Glomerular endothelial cell (primary cell): ENCODE results near the gene KLK3. TPM values are rescaled to one million over a fixed set of nuclear protein-coding genes. Genes with fewer than 3 reads are reported as not detected.
"Not testable (repeated sequence)": the region's sequence is repeated elsewhere in the genome, so short reads cannot be mapped to it uniquely, and the experiment has no call there.

Experiments
- DNase-seq: peaks from one replicate; pipeline ENCODE4 v3.0.0-alpha.2; 2011; ENCODE audit warnings: low read depth, low spot score; ENCODE audit errors: extremely low read depth
- total RNA-seq: library from RNA; depleted of rRNA; stranded (reverse); fragments of >200 nt; gene quantifications from 2 replicates; pipeline ENCODE4 v1.2.3, GENCODE V29; 2015

KLK3 gene
- total RNA-seq, 1 donor from 2014 or later, result not detected

GRCh38 chr19:50859849-50860248 is 5.1 kb downstream of the KLK3 start:
- no peak for DNase-seq

- DNase-seq, result no peak
These were observed 6.3 kb downstream of the KLK3 start for GRCh38 chr19:50861010-50861409.

DNA sequence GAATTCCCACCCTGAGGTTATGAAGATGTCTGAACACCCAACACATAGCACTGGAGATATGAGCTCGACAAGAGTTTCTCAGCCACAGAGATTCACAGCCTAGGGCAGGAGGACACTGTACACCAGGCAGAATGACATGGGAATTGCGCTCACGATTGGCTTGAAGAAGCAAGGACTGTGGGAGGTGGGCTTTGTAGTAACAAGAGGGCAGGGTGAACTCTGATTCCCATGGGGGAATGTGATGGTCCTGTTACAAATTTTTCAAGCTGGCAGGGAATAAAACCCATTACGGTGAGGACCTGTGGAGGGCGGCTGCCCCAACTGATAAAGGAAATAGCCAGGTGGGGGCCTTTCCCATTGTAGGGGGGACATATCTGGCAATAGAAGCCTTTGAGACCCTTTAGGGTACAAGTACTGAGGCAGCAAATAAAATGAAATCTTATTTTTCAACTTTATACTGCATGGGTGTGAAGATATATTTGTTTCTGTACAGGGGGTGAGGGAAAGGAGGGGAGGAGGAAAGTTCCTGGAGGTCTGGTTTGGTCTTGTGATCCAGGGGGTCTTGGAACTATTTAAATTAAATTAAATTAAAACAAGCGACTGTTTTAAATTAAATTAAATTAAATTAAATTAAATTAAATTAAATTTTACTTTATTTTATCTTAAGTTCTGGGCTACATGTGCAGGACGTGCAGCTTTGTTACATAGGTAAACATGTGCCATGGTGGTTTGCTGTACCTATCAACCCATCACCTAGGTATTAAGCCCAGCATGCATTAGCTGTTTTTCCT is 7.0 kb downstream of the KLK3 start:
- DNase-seq, result no peak

GRCh38 chr19:50869479-50869878 is 14.8 kb downstream of the KLK3 start:
- DNase-seq, result no peak

GRCh38 chr19:50870417-50871089 is 15.8 kb downstream of the KLK3 start:
- DNase-seq, result no peak

DNA sequence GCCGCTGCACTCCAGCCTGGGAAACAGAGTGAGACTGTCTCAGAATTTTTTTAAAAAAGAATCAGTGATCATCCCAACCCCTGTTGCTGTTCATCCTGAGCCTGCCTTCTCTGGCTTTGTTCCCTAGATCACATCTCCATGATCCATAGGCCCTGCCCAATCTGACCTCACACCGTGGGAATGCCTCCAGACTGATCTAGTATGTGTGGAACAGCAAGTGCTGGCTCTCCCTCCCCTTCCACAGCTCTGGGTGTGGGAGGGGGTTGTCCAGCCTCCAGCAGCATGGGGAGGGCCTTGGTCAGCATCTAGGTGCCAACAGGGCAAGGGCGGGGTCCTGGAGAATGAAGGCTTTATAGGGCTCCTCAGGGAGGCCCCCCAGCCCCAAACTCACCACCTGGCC is 18.3 kb downstream of the KLK3 start, which contains the start of gene KLK2:
TSS of gene KLK2 (plus strand) at position 384 of the 400 bp plus-strand sequence. CDS start 35 bp downstream, outside the sequence.
- no peak for DNase-seq

GRCh38 chr19:50874211-50874610 is 19.5 kb downstream of the KLK3 start:
- DNase-seq, result no peak

DNA sequence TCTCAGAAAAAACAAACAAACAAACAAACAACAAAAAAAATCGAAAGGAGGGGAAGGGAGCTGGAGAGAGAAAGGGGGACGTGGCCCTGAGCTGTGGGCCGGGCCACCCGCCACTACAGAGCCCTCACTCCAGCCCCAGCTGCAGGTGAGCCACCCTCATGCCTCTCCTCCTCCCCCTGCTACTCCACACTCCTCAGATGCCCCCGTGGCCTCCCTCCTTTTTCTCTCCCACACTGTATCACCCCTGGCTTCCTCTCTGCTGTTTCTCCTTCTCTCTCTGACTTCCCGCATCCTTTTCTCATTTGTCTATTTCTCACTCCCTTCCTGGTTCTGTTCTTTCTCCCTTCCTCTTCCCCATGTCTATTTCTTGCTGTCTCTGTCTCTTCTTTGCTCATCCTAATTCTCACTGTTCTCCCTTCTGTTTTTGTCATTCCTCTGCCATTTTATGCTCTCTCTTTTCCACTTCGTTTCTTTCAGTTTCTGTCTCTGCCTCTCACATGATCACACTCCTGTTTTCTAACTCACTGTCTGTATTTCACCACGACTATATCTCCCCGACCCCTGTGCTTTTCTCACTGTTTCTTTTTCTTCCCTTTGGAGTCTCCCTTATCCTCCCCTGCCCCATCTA is 21.2 kb downstream of the KLK3 start:
- DNase-seq, result no peak

- no peak for DNase-seq
These were observed 21.7 kb downstream of the KLK3 start for GRCh38 chr19:50876456-50876855.

DNA sequence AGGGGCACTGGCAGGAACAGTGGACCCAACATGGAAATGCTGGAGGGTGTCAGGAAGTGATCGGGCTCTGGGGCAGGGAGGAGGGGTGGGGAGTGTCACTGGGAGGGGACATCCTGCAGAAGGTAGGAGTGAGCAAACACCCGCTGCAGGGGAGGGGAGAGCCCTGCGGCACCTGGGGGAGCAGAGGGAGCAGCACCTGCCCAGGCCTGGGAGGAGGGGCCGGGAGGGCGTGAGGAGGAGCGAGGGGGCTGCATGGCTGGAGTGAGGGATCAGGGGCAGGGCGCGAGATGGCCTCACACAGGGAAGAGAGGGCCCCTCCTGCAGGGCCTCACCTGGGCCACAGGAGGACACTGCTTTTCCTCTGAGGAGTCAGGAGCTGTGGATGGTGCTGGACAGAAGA is 22.6 kb downstream of the KLK3 start:
- no peak for DNase-seq

DNA sequence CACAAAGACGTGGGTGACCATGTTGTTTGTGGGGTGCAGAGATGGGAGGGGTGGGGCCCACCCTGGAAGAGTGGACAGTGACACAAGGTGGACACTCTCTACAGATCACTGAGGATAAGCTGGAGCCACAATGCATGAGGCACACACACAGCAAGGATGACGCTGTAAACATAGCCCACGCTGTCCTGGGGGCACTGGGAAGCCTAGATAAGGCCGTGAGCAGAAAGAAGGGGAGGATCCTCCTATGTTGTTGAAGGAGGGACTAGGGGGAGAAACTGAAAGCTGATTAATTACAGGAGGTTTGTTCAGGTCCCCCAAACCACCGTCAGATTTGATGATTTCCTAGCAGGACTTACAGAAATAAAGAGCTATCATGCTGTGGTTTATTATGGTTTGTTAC is 24.1 kb downstream of the KLK3 start:
- no peak for DNase-seq

GRCh38 chr19:50880241-50880640 is 25.5 kb downstream of the KLK3 start:
- no peak for DNase-seq

- DNase-seq, result no peak
These were observed 27.5 kb downstream of the KLK3 start for GRCh38 chr19:50882188-50882587.

- no peak for DNase-seq
These were observed 34.9 kb downstream of the KLK3 start for GRCh38 chr19:50889638-50890037.

- DNase-seq, result no peak
These were observed 35.9 kb downstream of the KLK3 start for GRCh38 chr19:50890422-50891252.

GRCh38 chr19:50891253-50891625 is 36.5 kb downstream of the KLK3 start:
- DNase-seq, result no peak

DNA sequence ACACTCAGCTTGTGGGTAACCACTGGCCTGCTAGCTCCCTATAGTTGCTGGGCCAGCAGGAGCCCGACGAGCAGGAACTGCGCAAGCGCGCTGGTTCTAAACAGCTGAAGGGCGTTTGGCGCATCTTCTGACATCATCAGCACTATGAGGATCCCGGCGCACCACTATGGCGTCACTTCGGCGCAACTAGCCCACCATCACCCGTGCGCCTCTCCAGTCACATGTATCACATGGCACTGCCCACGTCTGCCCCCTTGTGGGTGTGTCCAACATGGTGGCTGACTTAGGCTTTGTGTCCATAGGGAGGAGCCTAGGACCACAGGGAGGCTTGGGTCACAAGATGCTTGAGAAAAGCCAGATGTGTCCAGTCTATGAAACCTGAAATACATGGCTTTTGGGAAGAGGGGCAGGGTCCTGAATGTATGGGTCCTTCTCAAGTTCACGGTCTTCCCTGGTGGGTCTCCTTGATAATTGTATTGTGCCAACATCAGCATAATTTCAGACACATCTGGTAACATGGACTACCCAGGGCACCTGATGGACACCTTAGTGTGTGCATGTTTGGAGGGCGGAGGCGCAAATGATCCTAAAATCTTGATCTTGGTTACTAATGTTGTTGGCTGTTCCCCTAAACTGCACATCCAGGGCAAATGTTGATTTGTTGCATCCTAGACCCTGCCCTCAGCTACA is 38.5 kb downstream of the KLK3 start:
- DNase-seq, result no peak

DNA sequence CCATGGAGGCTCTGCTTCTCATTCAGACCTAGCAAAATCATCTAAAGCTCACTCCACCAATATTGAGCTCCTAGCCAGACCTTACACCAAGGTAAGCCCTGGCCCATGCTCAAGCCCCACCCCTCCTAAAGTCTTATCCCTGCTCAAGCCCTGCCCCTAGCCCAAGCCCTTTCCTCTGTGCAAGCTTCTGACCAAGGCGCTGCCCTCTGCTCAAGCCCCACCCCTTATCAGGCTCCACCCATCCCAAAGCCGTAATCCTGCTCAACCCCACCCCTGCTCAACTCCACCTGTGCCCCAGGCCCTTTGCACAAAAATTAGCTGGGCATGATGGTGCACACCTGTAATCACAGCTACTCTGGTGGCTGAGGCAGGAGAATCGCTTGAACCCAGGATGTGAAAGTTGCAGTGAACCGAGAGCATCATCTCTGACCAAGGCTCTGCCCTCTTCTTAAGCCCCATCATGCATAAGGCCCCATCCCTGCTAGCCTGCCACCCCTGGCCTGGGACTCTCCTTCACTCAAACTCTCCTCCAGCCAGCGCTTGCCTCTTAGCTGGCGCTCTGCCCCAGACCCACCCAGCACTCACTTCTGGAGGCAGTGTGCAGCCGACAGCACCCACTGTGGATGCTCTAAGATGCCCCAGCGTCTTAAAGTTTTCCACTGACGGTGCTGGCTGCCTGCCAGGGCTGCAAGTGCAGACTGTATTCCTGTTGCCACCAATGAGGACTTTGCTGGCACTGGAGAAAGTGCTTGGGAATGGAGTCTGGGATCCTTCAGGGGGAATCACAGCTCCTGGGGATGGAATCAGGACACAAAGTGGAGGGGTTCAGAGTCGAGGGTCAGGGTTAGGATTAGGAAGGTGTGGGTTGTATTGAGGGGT is 40.0 kb downstream of the KLK3 start:
- DNase-seq, result no peak

- DNase-seq, result not testable (repeated sequence)
These were observed 41.4 kb downstream of the KLK3 start for GRCh38 chr19:50896089-50896590.
